ENCODE data around the gene MGST2. TPM values are rescaled to one million over a fixed set of nuclear protein-coding genes. Genes with fewer than 3 reads are reported as not detected.

MGST2 gene
- total RNA-seq, 1 experiment from 2014 or later: 27.5 TPM

DNA sequence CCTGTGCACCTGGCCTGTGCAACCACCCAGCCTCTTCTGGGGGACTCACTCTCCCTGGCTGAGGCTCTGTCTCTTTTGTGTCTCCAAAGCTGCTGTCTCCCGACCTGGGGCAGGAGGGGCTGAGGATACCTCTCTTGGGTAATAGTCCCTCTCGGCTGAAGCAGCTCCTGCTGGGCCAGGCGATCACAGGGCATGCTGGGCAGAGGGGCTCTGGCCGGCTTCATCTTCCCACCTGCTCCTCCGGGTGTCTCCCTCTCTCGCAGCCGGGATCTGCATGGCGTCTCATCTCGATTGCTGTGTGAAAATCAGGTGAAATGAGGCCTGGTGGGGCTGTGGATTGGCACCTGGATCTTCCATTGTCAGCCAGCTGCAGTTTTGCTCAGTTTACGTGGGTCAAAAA lies 53.2 kb downstream of the MGST2 start:
- intact Hi-C loops (cut with micrococcal nuclease): no loop called here
- TF ChIP-seq, protein P1, sequence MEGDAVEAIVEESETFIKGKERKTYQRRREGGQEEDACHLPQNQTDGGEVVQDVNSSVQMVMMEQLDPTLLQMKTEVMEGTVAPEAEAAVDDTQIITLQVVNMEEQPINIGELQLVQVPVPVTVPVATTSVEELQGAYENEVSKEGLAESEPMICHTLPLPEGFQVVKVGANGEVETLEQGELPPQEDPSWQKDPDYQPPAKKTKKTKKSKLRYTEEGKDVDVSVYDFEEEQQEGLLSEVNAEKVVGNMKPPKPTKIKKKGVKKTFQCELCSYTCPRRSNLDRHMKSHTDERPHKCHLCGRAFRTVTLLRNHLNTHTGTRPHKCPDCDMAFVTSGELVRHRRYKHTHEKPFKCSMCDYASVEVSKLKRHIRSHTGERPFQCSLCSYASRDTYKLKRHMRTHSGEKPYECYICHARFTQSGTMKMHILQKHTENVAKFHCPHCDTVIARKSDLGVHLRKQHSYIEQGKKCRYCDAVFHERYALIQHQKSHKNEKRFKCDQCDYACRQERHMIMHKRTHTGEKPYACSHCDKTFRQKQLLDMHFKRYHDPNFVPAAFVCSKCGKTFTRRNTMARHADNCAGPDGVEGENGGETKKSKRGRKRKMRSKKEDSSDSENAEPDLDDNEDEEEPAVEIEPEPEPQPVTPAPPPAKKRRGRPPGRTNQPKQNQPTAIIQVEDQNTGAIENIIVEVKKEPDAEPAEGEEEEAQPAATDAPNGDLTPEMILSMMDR (IDR thresholded peaks at IDR 0.05; ENCODE audit: unreplicated experiment): no peak
- H3K9me3 Mint-ChIP-seq (ENCODE audit: unreplicated experiment): no peaks in the 10 kb centered on the region
- no peak overlapping the region for H3K4me3 Mint-ChIP-seq (ENCODE audit: unreplicated experiment)
- no peak overlapping the region for H3K27ac Mint-ChIP-seq (ENCODE audit: low read depth, unreplicated experiment)
- CTCF ChIA-PET: interaction anchor here (1.2 kb wide), 1 partner anchor 62 kb away, joined by 5 read pairs; no protein-coding TSS in a partner anchor
- H3K4me1 Mint-ChIP-seq (ENCODE audit: insufficient read depth, unreplicated experiment): no peaks in the 10 kb centered on the region
- DNase-seq (ENCODE audit: unreplicated experiment): no peak
- POLR2A ChIA-PET: interaction anchor here (0.6 kb wide), 1 partner anchor 16 kb away, joined by 3 read pairs; no protein-coding TSS in a partner anchor
- H3K27me3 Mint-ChIP-seq (ENCODE audit: insufficient read depth, unreplicated experiment): no peaks in the 10 kb centered on the region
- BruUV-seq (replicated peaks): no TSS peak
- peaks cover 22% of the 10 kb centered on the region for H3K36me3 Mint-ChIP-seq (ENCODE audit: insufficient read depth, unreplicated experiment)

DNA sequence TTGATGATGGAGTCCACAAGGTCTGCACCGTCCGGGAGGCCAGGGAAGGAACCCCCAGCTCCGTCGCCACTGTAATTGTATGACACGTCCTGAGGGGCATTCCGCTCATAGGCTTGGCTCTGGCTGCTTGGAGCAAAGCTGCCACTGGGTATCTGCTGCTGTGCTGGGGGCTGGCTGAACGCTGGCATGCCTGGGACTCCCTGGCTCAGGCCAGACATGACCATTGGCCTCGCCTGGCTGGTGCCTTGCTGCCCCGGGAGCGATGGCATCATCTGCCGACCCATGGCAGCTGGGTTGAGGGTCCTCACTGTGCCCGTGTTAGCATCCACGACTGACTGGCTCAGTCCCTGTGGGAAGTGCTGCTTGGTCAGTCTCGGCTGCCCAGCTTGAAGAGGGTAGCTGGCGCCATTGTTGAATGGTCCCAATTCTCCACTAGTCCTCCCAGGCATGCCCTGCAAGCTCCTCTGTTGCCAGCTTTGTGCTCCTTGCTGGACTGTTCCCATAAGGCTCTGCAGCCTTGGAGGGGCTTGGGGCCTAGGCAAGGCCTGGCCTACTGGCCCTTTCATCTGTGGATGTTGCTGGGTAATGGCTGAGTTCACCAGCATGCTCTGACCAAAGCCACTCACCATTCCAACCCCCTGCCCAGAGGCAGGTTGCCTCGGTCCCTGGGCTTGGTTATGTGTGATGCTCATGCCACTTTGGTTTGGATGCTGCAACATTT lies 53.9 kb downstream of the MGST2 start:
- no peak for DNase-seq (ENCODE audit: unreplicated experiment)
- H3K36me3 Mint-ChIP-seq (ENCODE audit: insufficient read depth, unreplicated experiment): peaks cover 22% of the 10 kb centered on the region
- CTCF ChIA-PET: no interaction called here
- no peaks in the 10 kb centered on the region for H3K27me3 Mint-ChIP-seq (ENCODE audit: insufficient read depth, unreplicated experiment)
- BruUV-seq (replicated peaks): no TSS peak
- TF ChIP-seq, protein P1 (IDR thresholded peaks at IDR 0.05; ENCODE audit: unreplicated experiment): no peak
- POLR2A ChIA-PET: interaction anchor here (0.6 kb wide), 1 partner anchor 15 kb away, joined by 3 read pairs; no protein-coding TSS in a partner anchor
- H3K27ac Mint-ChIP-seq (ENCODE audit: low read depth, unreplicated experiment): no peak overlapping the region
- intact Hi-C loops (cut with micrococcal nuclease): no loop called here
- no peak overlapping the region for H3K4me3 Mint-ChIP-seq (ENCODE audit: unreplicated experiment)
- H3K9me3 Mint-ChIP-seq (ENCODE audit: unreplicated experiment): no peaks in the 10 kb centered on the region
- no peaks in the 10 kb centered on the region for H3K4me1 Mint-ChIP-seq (ENCODE audit: insufficient read depth, unreplicated experiment)

DNA sequence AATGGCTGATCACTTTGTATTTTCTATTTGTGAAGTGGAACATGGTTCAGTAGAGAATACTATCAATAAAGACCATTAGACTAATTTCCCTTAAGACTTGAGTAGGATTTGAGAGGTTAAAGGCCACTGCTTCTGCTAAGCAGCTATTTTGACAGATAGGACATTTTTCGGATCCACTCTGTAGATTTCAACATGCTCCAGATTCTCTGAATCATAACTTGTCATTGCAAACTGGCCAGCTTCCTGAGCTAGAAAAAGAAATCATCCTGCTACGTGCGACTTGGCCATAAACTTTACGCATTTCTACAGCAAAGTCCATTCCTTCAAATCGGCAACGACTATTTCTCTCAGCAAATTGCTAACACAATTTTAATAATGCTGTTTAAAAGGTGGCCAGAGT lies 55.2 kb downstream of the MGST2 start:
- BruUV-seq (replicated peaks): no TSS peak
- ChIA-PET CTCF (interaction anchor here (0.7 kb wide), 1 partner anchor 113 kb away, joined by 3 read pairs; no protein-coding TSS in a partner anchor), POLR2A (no interaction called here)
- TF ChIP-seq, protein P1 (IDR thresholded peaks at IDR 0.05; ENCODE audit: unreplicated experiment): no peak
- Mint-ChIP-seq H3K27ac (ENCODE audit: low read depth, unreplicated experiment) (no peak overlapping the region), H3K4me3 (ENCODE audit: unreplicated experiment) (no peak overlapping the region), H3K4me1 (ENCODE audit: insufficient read depth, unreplicated experiment) (no peaks in the 10 kb centered on the region), H3K9me3 (ENCODE audit: unreplicated experiment) (no peaks in the 10 kb centered on the region), H3K36me3 (ENCODE audit: insufficient read depth, unreplicated experiment) (peaks cover 26% of the 10 kb centered on the region), H3K27me3 (ENCODE audit: insufficient read depth, unreplicated experiment) (no peaks in the 10 kb centered on the region)
- intact Hi-C loops (cut with micrococcal nuclease): no loop called here
- DNase-seq (ENCODE audit: unreplicated experiment): no peak

DNA sequence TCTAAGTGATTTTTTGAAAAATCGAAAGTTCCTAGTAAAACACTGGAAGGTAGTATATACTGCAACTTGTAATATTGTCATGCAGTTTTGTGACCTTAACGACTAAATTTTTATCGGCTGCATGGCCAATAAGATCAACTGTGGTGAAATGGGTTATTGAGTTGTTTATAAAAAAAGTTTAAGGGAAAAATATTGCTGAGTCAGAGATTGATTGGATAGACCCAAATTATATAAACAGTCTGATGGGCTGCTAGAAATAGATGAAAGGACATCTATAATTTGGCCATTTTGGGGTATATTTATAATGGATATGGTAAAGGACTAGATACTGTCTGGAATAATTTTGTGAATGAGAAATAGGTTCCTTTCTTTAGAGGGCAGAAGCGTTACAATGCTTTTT lies 56.2 kb downstream of the MGST2 start:
- TF ChIP-seq, protein P1 (IDR thresholded peaks at IDR 0.05; ENCODE audit: unreplicated experiment): no peak
- Mint-ChIP-seq H3K9me3 (ENCODE audit: unreplicated experiment) (no peaks in the 10 kb centered on the region), H3K4me1 (ENCODE audit: insufficient read depth, unreplicated experiment) (no peaks in the 10 kb centered on the region), H3K4me3 (ENCODE audit: unreplicated experiment) (no peak overlapping the region), H3K36me3 (ENCODE audit: insufficient read depth, unreplicated experiment) (peaks cover 19% of the 10 kb centered on the region), H3K27ac (ENCODE audit: low read depth, unreplicated experiment) (no peak overlapping the region), H3K27me3 (ENCODE audit: insufficient read depth, unreplicated experiment) (no peaks in the 10 kb centered on the region)
- ChIA-PET CTCF (no interaction called here), POLR2A (no interaction called here)
- intact Hi-C loops (cut with micrococcal nuclease): no loop called here
- BruUV-seq (replicated peaks): no TSS peak
- DNase-seq (ENCODE audit: unreplicated experiment): no peak
